ENCODE data around the gene TOX3.

Gene TOX3

DNA sequence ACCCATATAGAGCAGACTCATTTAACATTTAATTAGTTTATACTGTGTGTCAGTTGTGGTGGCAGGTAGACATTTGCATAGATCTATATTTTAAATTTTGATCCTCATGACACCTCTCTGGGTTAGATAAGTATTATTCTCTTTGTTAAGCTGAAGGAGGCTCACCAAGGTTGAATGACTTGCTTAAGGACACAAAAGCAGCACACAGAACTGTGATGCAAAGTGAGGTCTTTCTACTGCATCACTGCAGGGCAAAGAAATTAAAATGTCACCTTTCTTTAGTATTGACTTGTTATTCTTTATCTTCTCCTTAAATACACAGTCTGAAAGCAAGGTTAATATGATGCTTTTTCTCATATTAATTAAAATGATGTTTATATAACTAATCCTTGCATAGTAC lies 8.6 kb upstream of the TOX3 start:
- TF ChIP-seq CTCF (IDR thresholded peaks at IDR 0.05; ENCODE audit: extremely low read depth, insufficient read depth, missing control alignments): no peak
- no peak for DNase-seq (ENCODE audit: low spot score)
- in situ Hi-C loops (cut with MboI; ENCODE audit: low pct_unique_long_range_greater_than_20kb, low sequenced_read_pairs, unreplicated experiment): no loop called here

GRCh38 chr16:52554334-52554733 lies 7.4 kb upstream of the TOX3 start:
- no peak for DNase-seq (ENCODE audit: low spot score)
- no peak for TF ChIP-seq CTCF (IDR thresholded peaks at IDR 0.05; ENCODE audit: extremely low read depth, insufficient read depth, missing control alignments)
- in situ Hi-C loops (cut with MboI; ENCODE audit: low pct_unique_long_range_greater_than_20kb, low sequenced_read_pairs, unreplicated experiment): no loop called here

GRCh38 chr16:52553322-52553721 lies 6.4 kb upstream of the TOX3 start:
- TF ChIP-seq CTCF (IDR thresholded peaks at IDR 0.05; ENCODE audit: extremely low read depth, insufficient read depth, missing control alignments): peak; percentile 14
- no peak for DNase-seq (ENCODE audit: low spot score)
- in situ Hi-C loops (cut with MboI; ENCODE audit: low pct_unique_long_range_greater_than_20kb, low sequenced_read_pairs, unreplicated experiment): no loop called here

- in situ Hi-C loops (cut with MboI; ENCODE audit: low pct_unique_long_range_greater_than_20kb, low sequenced_read_pairs, unreplicated experiment): no loop called here
- DNase-seq (ENCODE audit: low spot score): no peak
- no peak for TF ChIP-seq CTCF (IDR thresholded peaks at IDR 0.05; ENCODE audit: extremely low read depth, insufficient read depth, missing control alignments)
These were observed 5.7 kb upstream of the TOX3 start for GRCh38 chr16:52552643-52553042.

DNA sequence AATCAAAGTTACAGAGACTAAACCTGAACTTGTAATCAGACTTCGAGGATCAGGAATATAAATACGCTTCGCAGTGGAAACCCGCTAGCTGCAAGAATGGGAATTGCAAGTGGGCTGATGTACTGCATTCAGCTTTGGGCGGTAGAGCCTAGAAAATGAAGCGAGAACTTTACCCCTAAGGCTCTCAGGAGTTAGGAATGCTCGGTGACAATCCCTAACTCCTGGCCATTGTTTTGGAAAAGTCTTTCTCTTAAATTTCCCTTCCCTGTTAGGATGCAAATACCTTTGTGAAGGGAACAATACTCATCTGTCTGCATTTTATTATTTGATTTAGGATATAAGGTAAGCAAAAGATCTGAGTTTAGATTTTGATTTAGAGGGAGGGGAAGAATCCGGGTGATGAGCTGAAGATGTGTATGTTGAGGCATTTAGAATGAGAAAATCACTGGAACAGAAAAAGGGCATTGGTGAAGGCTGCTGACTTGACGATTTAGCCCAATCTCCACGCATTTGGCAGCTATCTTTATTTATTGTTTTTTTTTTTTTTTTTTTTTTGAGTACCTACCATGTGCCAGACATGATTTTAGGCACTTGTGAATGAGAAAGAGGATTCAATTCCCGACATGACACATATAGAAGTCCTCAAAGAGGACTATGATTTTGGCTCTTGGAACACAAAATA lies 2.2 kb upstream of the TOX3 start:
- no peak for TF ChIP-seq CTCF (IDR thresholded peaks at IDR 0.05; ENCODE audit: extremely low read depth, insufficient read depth, missing control alignments)
- in situ Hi-C loops (cut with MboI; ENCODE audit: low pct_unique_long_range_greater_than_20kb, low sequenced_read_pairs, unreplicated experiment): no loop called here
- DNase-seq (ENCODE audit: low spot score): no peak

- DNase-seq (ENCODE audit: low spot score): no peak
- in situ Hi-C loops (cut with MboI; ENCODE audit: low pct_unique_long_range_greater_than_20kb, low sequenced_read_pairs, unreplicated experiment): no loop called here
- no peak for TF ChIP-seq CTCF (IDR thresholded peaks at IDR 0.05; ENCODE audit: extremely low read depth, insufficient read depth, missing control alignments)
These were observed 1.5 kb upstream of the TOX3 start for GRCh38 chr16:52548261-52549010.

All from GM13977 (cell line).